NCI-H2107 treated with DMSO at 0.1 percent for 48 hours (cell line): Measurements from ENCODE around the gene MVD.

Experiments used
- DNase-seq: peaks from one replicate; lab custom pipeline; 2025; ENCODE audit not compliant: unreplicated experiment; lab: John Stamatoyannopoulos, UW

Gene MVD

DNA sequence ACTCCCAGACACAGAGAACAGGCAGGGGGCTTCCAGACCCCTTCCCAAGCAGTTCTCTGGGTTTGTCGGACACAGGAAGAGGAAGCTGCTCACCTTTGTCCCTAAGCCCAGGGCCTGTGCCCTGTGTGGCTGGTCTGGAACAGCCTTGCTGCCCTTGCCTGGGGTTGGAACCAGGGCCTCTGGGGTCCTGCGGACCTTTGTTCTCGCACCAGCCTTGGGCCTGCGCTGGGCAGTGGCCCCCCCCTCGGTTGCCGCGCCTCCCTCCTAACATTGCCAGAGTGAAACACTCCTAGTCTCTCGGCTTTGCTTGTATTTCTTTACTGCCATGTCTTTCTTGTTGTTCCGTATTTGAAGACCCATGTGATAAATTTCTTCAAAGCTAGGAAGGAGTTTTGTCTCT, 33.1 kb downstream of the MVD start:
- no peak for DNase-seq

GRCh38 chr16:88628512-88628974, 34.3 kb downstream of the MVD start:
- DNase-seq: no peak

DNA sequence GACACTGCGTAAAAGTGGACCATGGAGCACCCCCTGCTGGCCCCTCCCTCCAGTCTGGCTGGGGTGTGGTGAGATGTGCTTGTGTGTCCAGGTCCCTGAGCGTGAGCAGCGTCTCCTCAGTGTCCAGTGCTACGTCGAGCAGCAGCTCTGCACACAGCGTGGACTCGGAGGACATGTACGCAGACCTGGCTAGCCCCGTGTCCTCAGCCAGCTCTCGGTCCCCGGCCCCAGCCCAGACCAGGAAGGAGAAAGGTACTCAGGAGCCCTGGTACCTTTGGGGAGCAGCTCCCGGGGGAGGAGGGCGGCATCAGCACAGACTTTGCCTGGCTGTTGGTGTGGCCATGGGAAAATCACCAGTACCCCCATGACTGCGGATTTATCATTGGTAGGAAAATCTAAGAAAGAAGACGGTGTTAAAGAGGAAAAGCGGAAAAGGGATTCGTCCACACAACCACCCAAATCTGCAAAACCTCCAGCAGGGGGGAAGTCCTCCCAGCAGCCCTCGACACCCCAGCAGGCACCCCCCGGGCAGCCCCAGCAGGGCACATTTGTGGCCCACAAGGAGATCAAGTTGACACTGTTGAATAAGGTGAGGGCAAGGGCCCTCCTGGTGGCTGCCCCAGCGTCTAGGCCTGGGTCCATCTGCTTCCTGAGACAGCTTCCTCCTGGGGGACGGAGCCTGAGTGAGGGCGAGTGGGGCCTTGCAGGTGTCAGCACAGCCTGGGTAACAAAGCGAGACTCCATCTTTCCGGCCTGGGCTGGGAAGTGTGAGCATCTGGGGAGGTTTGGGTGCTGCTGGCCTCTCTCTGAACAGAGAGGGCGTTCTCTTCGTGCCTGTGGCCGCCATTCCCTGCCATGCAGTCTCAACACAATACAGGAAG, 35.1 kb downstream of the MVD start:
- DNase-seq: no peak

- DNase-seq: no peak
These were observed 36.2 kb downstream of the MVD start for GRCh38 chr16:88626646-88627045.

DNA sequence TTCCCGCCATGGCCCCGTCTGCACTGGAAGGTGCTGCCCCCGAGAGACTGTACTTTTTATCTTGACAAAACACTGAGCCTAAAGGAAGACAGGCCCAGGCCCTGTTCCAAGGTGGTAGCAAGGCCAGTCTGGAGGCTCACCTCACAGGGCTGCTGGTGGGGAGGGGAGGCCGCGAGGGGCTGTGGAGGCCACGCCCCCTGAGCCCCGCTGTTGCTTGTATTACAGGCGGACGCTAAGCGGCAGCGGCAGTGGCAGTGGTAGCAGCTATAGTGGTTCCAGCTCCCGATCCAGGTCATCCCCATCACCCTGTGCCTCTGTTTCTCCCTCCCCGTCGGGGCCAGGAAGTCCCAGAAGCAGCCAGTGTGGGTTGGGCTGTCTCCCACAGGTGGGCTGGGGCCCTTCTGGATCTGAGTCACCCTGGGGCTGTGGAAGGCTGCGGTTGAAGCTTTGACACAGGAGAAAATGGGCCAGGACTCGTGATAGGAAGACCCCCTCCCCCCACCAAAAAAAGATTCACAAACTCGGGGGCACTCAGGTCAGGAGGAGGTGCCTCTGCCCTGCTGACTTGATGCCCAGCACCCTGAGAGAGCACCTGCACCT, 37.8 kb downstream of the MVD start:
- DNase-seq: no peak

GRCh38 chr16:88624481-88624880, 38.4 kb downstream of the MVD start:
- no peak for DNase-seq

GRCh38 chr16:88623858-88624257, 39.0 kb downstream of the MVD start:
- DNase-seq: no peak

- DNase-seq: no peak
These were observed 40.0 kb downstream of the MVD start for GRCh38 chr16:88622866-88623265.

DNA sequence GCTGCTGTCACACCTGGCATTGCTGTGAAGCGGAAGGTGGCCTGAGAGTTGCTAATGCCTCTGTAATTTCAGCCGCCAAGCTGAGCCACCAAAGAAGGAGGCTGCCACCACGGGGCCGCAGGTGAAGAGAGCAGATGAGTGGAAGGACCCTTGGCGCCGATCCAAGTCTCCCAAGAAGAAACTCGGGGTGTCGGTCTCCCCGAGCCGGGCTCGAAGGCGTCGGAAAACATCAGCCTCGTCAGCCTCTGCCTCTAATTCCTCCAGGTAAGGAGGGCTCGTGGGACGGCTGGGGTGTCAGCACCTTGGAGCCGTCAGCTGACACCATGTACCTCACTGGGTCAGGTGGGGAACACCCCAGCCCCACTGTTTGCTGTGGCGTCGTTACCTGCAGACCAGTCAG, 40.8 kb downstream of the MVD start:
- no peak for DNase-seq

DNA sequence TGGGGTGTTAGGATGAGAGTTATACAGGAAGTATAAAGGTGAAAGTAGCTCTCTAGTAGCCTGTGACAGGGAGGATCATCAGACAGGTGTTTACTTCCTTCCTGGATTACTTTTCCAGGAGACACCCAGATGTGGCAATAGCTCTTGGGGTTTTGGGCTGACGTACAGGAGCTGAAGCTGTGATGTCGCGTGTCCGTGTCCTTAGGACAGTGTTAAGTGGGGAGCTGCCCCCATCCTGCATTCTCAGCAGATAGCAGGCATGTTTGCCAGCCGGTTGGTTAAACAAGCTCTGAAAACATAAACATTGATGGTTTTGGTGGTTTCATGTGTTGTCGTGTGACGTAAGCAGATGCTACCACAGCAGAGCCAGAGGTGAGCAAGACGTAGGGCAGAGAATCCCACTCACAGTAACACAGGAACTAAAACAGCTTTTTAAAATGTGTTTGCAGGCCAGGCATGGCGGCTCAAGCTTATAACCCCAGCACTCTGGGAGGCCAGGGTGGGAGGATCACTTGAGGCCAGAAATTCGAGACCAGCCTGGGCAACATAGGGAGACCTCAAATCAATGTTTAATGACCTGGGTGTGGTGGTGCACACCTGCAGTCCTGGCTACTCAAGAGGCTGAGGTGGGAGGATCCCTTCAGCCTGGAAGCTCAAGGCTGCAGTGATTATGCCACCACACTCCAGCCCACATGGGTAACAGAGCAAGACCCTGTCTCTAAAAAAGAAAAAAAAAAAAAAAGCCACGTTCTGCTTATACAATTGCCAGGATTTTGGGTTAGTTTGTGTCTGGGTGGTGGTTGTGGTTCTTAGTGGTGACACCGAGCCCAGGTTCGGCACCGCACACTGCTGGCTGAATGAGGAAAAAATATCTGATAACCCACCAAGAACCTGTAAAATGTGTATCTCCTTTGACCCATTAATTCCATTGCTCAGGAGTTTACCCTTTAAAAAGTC, 42.8 kb downstream of the MVD start:
- DNase-seq: no peak

- no peak for DNase-seq
These were observed 43.8 kb downstream of the MVD start for GRCh38 chr16:88618956-88619667.

DNA sequence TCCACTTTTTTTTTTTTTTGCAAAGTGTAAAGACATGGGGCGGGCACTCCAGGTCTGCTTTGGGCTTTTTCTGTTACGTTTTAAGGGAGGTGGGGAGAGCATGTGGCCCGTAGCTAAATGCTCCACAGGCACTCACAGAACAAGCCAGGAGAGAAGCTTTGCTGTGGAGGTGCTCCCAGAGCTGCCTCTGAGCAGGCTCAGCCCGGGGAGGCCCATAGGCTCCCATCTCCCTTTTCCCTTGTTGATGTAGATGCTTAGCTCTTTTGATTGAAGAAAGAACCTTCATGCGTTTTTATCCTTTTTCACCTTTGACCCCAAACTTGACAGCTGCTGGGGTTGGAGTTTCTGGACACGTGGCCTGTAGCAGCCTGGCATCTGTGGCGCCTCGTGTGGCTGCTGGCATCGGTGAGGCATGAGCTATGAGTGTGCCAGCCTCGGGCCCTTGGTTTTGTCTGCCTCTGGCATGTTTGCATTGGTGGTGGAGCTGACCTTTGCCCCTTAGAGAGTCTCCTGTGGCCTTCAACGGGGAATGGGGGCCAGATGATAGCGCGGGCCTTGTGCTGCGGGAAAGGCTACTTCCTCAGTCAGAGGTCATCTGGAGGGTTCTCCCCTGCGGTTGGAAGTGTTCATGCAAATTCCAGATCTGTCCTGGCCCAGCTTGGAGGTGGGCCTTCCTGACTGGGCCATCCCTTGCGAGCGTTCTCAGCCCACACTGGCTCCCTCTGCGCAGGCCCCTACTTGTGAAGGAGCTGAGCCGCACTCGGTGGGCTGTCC, 44.5 kb downstream of the MVD start:
- no peak for DNase-seq

DNA sequence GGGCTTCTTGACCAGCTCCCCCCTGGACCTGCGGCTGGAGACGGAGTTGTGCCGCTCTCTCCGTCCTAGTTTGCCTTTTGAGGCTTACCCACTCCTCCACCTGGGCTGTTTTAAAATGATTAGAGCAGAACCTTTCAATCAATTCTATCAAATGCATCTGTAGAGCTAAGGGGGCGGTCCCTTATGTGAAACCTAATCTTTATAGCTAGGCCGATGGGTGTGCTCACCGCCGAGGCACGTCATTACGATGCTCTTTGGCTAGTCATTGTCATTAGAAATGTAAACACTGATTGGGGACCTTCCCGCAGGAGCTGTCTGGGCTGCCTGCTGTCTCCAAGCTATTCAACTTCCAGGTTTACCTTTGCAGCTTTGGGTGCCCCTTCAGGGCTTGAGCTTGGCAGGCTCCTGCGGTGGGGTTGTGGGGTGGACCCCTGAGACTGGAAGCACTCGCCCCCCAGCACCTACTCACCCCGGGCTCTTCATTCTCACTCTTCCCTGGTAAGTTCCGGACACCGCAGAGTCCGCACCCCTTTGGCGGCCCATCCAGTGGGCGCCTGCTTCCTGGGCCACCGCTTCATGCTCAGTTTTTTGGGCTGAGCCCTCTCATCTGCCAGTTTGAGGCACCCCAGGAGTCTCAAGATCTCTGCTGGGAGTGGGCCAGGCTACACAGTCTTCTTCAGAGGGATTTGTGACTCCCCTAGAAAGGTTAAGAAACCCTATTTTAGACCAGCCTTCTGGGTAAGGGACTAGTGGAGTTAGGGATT, 45.4 kb downstream of the MVD start:
- DNase-seq: peak; percentile 63

DNA sequence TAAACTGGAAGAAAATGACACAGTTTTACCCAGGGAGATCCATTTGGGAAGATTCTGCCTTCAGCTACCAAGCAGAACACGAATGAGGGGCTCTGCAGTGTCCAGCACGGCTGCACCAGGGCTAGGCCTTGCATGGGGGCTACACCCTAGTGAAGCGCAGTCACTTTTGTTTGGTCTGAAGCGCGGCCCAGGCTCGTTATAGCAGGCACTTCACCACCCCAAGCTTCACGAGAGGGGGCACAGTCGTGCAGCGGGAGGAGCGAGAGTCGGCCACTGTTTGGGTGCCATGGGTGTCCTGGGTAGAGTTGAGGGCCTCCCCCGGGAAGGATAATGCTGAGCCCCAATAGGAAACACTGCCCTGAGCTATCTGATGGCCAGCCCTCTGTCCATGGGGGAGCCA, 46.2 kb downstream of the MVD start:
- no peak for DNase-seq

- DNase-seq: no peak
These were observed 46.6 kb downstream of the MVD start for GRCh38 chr16:88616320-88616719.

DNA sequence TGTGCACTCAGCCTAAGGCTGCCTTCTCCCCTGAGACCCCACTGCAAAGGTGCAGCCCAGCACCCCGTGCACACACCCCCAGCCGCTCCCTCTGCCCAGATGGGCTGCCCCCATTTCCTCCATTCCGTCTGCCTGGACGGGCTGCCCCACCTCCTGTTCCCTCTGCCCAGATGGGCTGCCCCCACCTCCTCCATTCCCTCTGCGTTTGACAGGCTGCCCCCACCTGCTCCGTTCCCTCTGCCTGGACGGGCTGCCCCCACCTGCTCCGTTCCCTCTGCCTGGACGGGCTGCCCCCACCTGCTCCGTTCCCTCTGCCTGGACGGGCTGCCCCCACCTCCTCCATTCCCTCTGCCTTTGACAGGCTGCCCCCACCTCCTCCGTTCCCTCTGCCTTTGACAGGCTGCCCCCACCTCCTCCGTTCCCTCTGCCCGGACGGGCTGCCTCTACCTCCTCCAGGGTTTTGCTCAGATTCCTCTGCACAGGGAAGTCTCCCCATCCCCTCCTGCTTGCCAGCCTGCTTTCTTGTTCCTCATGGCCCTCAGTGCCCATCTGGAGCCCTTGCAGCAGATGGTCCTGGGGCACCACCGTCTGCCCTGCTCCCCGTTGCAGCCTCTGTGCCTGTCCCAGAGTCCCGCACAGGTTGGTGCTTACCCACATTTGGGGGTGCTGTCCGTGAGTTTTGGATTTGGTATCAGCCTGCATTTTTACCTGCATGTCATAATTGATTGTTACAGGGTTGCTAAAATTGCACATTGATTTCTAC, 47.9 kb downstream of the MVD start:
- DNase-seq: no peak

- DNase-seq: no peak
These were observed 48.7 kb downstream of the MVD start for GRCh38 chr16:88613911-88614817.

GRCh38 chr16:88613293-88613692, 49.6 kb downstream of the MVD start:
- no peak for DNase-seq
